Hepatocyte (in vitro differentiated cells): ENCODE results near the gene MT1G. TPM values are rescaled to one million over a fixed set of nuclear protein-coding genes. Genes with fewer than 3 reads are reported as not detected.
"Not testable (repeated sequence)": the region's sequence is repeated elsewhere in the genome, so short reads cannot be mapped to it uniquely, and the experiment has no call there.

Experiments used
- DNase-seq: peaks from one replicate; pipeline ENCODE4 v3.0.0-alpha.2; 2016; ENCODE audit warnings: low spot score
- H2AFZ ChIP-seq: fragments of 200-600 bp; sonication (generic); 2 replicates; pipeline ENCODE4 v1.6.0; 2016; ENCODE audit warnings: antibody characterized with exemption, mild to moderate bottlenecking
- H3K27ac ChIP-seq: fragments of 200-600 bp; sonication (generic); 2 replicates; pipeline ENCODE4 v1.5.1; 2016; ENCODE audit warnings: mild to moderate bottlenecking
- H3K27me3 ChIP-seq: fragments of 200-600 bp; sonication (generic); 2 replicates; pipeline ENCODE4 v1.6.1; 2016
- H3K36me3 ChIP-seq: fragments of 200-600 bp; sonication (generic); replicated peaks from 2 replicates; pipeline ENCODE4 v1.5.1; 2016; ENCODE audit warnings: low read depth; ENCODE audit not compliant: insufficient read depth
- H3K4me1 ChIP-seq: fragments of 200-600 bp; sonication (generic); 2 replicates; pipeline ENCODE4 v1.5.1; 2016; ENCODE audit warnings: mild to moderate bottlenecking, moderate library complexity; ENCODE audit not compliant: insufficient read depth
- H3K4me2 ChIP-seq: fragments of 200-600 bp; sonication (generic); 2 replicates; pipeline ENCODE4 v1.6.0; 2016
- H3K4me3 ChIP-seq: fragments of 200-600 bp; sonication (generic); 2 replicates; pipeline ENCODE4 v1.5.1; 2016; ENCODE audit warnings: mild to moderate bottlenecking
- H3K79me2 ChIP-seq: fragments of 200-600 bp; sonication (generic); 2 replicates; pipeline ENCODE4 v1.6.0; 2017; ENCODE audit warnings: mild to moderate bottlenecking
- H3K9me2 ChIP-seq: fragments of 200-600 bp; sonication (generic); replicated peaks from 2 replicates; pipeline ENCODE4 v1.6.0; 2017; ENCODE audit warnings: mild to moderate bottlenecking; ENCODE audit not compliant: insufficient read depth
- H3K9me3 ChIP-seq: fragments of 200-600 bp; sonication (generic); 2 replicates; pipeline ENCODE4 v1.5.1; 2016; ENCODE audit warnings: low read depth, mild to moderate bottlenecking
- H4K20me1 ChIP-seq: fragments of 200-600 bp; sonication (generic); 2 replicates; pipeline ENCODE4 v1.6.0; 2016; ENCODE audit warnings: mild to moderate bottlenecking; ENCODE audit not compliant: insufficient read depth, poor library complexity, severe bottlenecking
- EZH2 ChIP-seq: fragments of 200-600 bp; sonication (generic); IDR thresholded peaks from 2 replicates; pipeline ENCODE4 v1.6.1; 2016; ENCODE audit warnings: antibody characterized with exemption, mild to moderate bottlenecking, borderline replicate concordance
- EZH2phosphoT487 ChIP-seq: fragments of 200-600 bp; sonication (generic); IDR thresholded peaks from one replicate; pipeline ENCODE4 v1.6.1; 2018; ENCODE audit warnings: antibody characterized with exemption, mild to moderate bottlenecking, low read depth, moderate library complexity; ENCODE audit not compliant: unreplicated experiment, severe bottlenecking
- WGBS: methylation state at CpG from one replicate; pipeline ENCODE4 v1.1.6; 2016; ENCODE audit warnings: low lambda C conversion rate; ENCODE audit errors: missing lambda C conversion rate; 5-methylcytosine and 5-hydroxymethylcytosine counted together
- polyA plus RNA-seq: library from polyadenylated mRNA; unstranded; fragments of >200 nt; fragmentation: Nextera tagmentation; extraction: Ambion mirVana; gene quantifications from 2 replicates; pipeline ENCODE4 v1.2.1, GENCODE V29; 2016
- total RNA-seq: library from RNA; depleted of rRNA; stranded (reverse); fragments of >200 nt; gene quantifications from 2 replicates; pipeline ENCODE4 v1.2.3, GENCODE V29; 2014
- TF ChIP-seq, protein P1 (sequence below): fragments of 200-600 bp; sonication (generic); IDR thresholded peaks from 2 replicates; pipeline ENCODE4 v1.5.1; 2016; ENCODE audit warnings: antibody characterized with exemption, mild to moderate bottlenecking; ENCODE audit not compliant: poor library complexity

Gene MT1G
- total and polyA plus RNA-seq, 2 experiments from 2014 or later = 44.5 to 64.1 TPM

DNA sequence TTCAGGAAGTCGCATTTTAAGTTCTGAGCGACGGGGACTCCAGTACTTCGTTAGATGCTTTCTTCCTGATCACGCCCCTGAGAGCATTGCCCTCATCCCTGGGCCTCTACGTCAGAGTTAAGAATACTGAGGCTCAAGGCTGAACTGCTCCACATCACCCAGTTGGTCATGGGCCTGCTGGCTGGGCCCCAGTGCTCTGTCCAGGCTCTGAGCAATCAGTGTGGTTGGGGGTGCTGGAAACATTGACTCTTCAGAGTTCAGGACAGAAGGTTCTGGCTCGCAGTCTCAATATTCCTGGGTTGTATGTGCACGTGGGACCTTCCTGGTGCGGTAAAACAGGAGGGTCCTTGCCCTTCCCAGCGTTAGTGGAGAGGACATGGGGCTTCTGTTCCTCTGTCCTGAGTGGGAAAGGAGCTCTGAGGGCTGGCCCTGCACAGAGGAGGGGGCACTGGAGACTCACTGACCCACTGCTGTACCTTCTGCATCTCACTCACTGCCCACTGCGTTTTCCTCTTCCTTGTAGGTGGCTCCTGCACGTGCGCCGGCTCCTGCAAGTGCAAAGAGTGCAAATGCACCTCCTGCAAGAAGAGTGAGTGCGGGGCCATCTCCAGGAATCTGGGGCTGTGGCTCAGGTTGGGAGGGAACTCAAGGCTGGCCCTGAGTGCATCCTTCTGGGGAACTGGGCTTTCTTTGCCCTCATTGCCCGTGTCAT, 41.8 kb downstream of the MT1G start:
- Histone ChIP-seq H3K4me1 (peaks cover 4% of the 10 kb centered on the region), H2AFZ (no peak overlapping the region), H3K27ac (peak overlapping the region; percentile 34), H3K9me3 (no peaks in the 10 kb centered on the region), H3K9me2 (no peaks in the 10 kb centered on the region), H3K79me2 (no peaks in the 10 kb centered on the region), H3K27me3 (peaks cover 49% of the 10 kb centered on the region), H3K36me3 (no peaks in the 10 kb centered on the region), H4K20me1 (no peaks in the 10 kb centered on the region), H3K4me3 (no peak overlapping the region), H3K4me2 (peak overlapping the region; percentile 97)
- WGBS = 36% methylated on average over 16 of the region's 16 CpGs
- TF ChIP-seq EZH2 (no peak), EZH2phosphoT487 (no peak)
- TF ChIP-seq, protein P1, sequence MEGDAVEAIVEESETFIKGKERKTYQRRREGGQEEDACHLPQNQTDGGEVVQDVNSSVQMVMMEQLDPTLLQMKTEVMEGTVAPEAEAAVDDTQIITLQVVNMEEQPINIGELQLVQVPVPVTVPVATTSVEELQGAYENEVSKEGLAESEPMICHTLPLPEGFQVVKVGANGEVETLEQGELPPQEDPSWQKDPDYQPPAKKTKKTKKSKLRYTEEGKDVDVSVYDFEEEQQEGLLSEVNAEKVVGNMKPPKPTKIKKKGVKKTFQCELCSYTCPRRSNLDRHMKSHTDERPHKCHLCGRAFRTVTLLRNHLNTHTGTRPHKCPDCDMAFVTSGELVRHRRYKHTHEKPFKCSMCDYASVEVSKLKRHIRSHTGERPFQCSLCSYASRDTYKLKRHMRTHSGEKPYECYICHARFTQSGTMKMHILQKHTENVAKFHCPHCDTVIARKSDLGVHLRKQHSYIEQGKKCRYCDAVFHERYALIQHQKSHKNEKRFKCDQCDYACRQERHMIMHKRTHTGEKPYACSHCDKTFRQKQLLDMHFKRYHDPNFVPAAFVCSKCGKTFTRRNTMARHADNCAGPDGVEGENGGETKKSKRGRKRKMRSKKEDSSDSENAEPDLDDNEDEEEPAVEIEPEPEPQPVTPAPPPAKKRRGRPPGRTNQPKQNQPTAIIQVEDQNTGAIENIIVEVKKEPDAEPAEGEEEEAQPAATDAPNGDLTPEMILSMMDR = no peak
- DNase-seq = peak; percentile 50

- Histone ChIP-seq H3K36me3 (no peaks in the 10 kb centered on the region), H3K79me2 (no peaks in the 10 kb centered on the region), H3K9me2 (no peaks in the 10 kb centered on the region), H4K20me1 (no peaks in the 10 kb centered on the region), H3K4me2 (peak within 1 kb of the TSS; percentile 97), H2AFZ (peak within 1 kb of the TSS; percentile 73), H3K9me3 (no peaks in the 10 kb centered on the region), H3K27me3 (peaks cover 41% of the 10 kb centered on the region), H3K27ac (peak within 1 kb of the TSS; percentile 34), H3K4me1 (peaks cover 4% of the 10 kb centered on the region), H3K4me3 (peak within 1 kb of the TSS; percentile 44)
- DNase-seq = peak; percentile 82
- peak; percentile 89 for TF ChIP-seq EZH2
- TF ChIP-seq, protein P1 = no peak
- TF ChIP-seq EZH2phosphoT487 = no peak
- 6% methylated on average over 42 of the region's 62 CpGs for WGBS
Measured at GRCh38 chr16:56625140-56625942, 42.5 kb downstream of the MT1G start, which contains the start of gene MT1E. Gene MT1E, plus strand, starts transcription at chr16:56625781. Its CDS starts 71 bp downstream, at chr16:56625852.

- Histone ChIP-seq H3K9me2 (no peaks in the 10 kb centered on the region), H3K27me3 (peaks cover 46% of the 10 kb centered on the region), H3K36me3 (no peaks in the 10 kb centered on the region), H3K4me3 (no peak overlapping the region), H3K9me3 (no peaks in the 10 kb centered on the region), H3K79me2 (no peaks in the 10 kb centered on the region), H3K4me2 (no peak overlapping the region), H3K27ac (no peak overlapping the region), H3K4me1 (peaks cover 4% of the 10 kb centered on the region), H2AFZ (no peak overlapping the region), H4K20me1 (no peaks in the 10 kb centered on the region)
- 93% methylated on average over 2 of the region's 2 CpGs for WGBS
- no peak for DNase-seq
- TF ChIP-seq, protein P1 = no peak
- TF ChIP-seq EZH2 = no peak
- TF ChIP-seq EZH2phosphoT487 = no peak
Measured at GRCh38 chr16:56623637-56624036, 44.2 kb downstream of the MT1G start.

GRCh38 chr16:56623184-56623583, 44.7 kb downstream of the MT1G start:
- H3K4me2 ChIP-seq, H3K27ac ChIP-seq, H3K4me3 ChIP-seq, H3K79me2 ChIP-seq, H2AFZ ChIP-seq, H3K36me3 ChIP-seq, H3K9me2 ChIP-seq, H4K20me1 ChIP-seq, DNase-seq, H3K9me3 ChIP-seq, H3K4me1 ChIP-seq: not testable (repeated sequence)
- H3K27me3 ChIP-seq = peaks cover 48% of the 10 kb centered on the region
- WGBS = 92% methylated on average over 5 of the region's 5 CpGs

GRCh38 chr16:56621665-56622445, 46.0 kb downstream of the MT1G start:
- WGBS = 53% methylated on average over 4 of the region's 4 CpGs

More at GRCh38 chr16:56621665-56622445, 46.0 kb downstream of the MT1G start:
- not testable (repeated sequence) for H3K9me2 ChIP-seq, H3K36me3 ChIP-seq, H3K79me2 ChIP-seq, H3K9me3 ChIP-seq, H3K27ac ChIP-seq, H3K4me2 ChIP-seq, H3K4me3 ChIP-seq, H2AFZ ChIP-seq, H4K20me1 ChIP-seq, H3K4me1 ChIP-seq, DNase-seq
- peaks cover 59% of the 10 kb centered on the region for H3K27me3 ChIP-seq
